Coronary artery (tissue), 2 donors: ENCODE measurements around the gene PSMG1.
"Not testable (repeated sequence)": the region's sequence is repeated elsewhere in the genome, so short reads cannot be mapped to it uniquely, and the experiment has no call there.

Experiments used
- DNase-seq: peaks from one replicate; pipeline ENCODE4 v3.0.0-alpha.2; 2017; ENCODE audit warnings: low spot score
- H3K27ac ChIP-seq, 2 donors: fragments of 200-600 bp; sonication (generic); one replicate each; pipeline ENCODE4 v1.5.1; 2016 to 2019
- H3K4me3 ChIP-seq: fragments of 200-600 bp; sonication (generic); 2 replicates; pipeline ENCODE4 v1.5.1; 2016; ENCODE audit warnings: mild to moderate bottlenecking, moderate library complexity
- TF ChIP-seq, protein P1 (sequence below): fragments of 200-600 bp; sonication (generic); IDR thresholded peaks from one replicate; pipeline ENCODE4 v1.5.1; 2019; ENCODE audit warnings: antibody characterized with exemption

PSMG1 gene

DNA sequence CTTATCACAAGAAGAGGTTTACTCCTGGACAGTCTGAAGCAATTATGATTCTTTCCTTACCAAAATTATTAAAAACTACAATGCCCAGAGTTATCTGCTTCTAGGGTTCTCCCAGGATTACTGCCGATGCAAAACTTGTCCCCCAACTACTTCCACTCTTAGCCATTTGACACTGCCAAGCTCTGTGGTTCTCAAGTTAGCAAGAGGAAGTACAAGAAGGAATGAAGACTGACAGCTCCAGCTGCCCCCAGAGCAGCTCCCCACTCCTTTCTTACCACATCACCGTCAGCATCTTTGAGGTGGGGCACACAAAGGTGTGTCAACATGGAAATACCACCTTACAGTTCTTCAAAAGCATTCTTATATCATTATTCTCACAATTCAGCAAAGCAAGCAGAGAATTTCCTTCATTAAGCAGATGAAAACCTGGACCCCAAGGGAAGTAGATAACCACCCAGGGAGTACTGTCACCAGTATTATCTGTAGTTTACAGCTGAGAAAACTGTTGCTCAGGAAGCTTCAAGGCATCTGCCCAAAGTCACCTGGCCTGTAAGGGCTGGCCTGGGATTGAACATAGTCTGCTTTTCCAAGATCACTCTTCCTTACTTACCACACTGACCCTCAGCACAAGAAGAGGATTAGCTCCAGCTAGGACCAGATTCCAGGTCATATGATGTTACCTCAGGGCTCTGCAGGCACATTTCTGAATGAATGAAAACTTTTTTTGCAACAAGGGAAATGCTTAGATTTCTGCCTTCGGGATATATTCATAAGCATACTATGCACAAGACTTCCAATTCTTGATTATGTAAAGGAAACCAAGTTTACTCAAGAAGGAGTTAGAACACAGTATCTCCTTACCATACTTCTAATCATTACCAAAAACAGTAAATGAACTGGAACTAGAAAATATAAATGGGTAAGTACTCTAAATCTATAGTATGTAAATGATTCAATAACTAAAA lies 9.3 kb downstream of the PSMG1 start:
- no peak for DNase-seq
- Histone ChIP-seq H3K4me3 (no peak overlapping the region), H3K27ac (no peak overlapping the region)
- TF ChIP-seq, protein P1, sequence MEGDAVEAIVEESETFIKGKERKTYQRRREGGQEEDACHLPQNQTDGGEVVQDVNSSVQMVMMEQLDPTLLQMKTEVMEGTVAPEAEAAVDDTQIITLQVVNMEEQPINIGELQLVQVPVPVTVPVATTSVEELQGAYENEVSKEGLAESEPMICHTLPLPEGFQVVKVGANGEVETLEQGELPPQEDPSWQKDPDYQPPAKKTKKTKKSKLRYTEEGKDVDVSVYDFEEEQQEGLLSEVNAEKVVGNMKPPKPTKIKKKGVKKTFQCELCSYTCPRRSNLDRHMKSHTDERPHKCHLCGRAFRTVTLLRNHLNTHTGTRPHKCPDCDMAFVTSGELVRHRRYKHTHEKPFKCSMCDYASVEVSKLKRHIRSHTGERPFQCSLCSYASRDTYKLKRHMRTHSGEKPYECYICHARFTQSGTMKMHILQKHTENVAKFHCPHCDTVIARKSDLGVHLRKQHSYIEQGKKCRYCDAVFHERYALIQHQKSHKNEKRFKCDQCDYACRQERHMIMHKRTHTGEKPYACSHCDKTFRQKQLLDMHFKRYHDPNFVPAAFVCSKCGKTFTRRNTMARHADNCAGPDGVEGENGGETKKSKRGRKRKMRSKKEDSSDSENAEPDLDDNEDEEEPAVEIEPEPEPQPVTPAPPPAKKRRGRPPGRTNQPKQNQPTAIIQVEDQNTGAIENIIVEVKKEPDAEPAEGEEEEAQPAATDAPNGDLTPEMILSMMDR, result no peak

DNA sequence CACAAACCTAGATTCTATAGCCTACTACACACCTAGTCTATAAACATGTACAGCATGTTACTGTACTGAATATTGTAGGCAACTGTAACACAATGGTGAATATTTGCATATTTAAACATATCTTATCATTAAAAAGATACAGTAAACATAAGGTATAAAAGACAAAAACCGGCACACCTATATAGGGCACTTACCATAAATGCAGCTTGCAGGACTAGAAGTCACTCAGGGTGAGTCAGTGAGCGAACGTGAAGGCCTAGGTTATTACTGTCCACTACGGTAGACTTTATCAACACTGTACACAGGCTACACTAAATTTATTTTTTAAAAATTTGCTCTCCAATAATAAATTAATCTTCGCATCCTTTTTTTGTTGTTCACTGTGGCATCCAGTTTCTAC lies 13.3 kb downstream of the PSMG1 start:
- TF ChIP-seq, protein P1, result no peak
- H3K4me3 ChIP-seq, result no peak overlapping the region
- DNase-seq, result no peak
- no peak overlapping the region for H3K27ac ChIP-seq

DNA sequence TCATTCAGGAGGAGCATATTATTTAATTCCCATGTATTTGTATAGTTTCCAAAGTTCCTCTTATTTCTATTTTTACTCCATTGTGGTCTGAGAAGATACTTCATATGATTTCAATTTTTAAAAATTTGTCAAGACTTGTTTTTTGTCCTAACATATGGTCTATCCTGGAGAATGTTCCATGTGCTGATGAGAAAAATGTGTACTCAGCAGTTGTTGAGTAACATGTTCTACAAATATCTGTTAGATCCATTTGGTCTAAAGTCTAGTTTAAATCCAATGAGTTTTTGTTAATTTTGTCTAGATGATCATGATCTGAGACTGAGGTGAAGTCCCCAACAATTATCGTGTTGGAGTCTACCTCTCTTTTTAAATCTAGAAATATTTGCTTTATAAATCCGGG lies 14.5 kb downstream of the PSMG1 start:
- no peak overlapping the region for H3K4me3 ChIP-seq
- TF ChIP-seq, protein P1, result no peak
- H3K27ac ChIP-seq, result no peak overlapping the region
- DNase-seq, result no peak

DNA sequence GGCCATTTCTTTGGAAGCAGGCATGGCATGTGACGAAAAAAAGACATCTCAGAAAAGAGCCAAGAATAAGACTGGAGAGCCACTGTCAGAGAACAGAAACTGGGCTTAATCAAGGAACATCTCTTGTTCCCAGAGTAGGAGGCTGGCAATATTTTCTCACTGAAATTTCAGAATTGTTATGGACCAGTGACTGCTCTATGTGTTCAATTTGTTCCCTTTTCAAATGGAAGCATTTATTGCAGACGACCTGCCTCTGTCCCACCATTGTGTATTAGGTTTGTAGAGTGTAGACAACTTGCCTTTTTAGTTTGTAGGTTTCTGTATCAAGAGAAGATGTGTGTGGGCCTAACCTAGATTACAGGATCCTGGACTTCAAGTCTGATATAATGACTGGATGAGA lies 18.7 kb downstream of the PSMG1 start:
- H3K4me3 ChIP-seq, result no peak overlapping the region
- TF ChIP-seq, protein P1, result no peak
- DNase-seq, result no peak
- H3K27ac ChIP-seq, result no peak overlapping the region

DNA sequence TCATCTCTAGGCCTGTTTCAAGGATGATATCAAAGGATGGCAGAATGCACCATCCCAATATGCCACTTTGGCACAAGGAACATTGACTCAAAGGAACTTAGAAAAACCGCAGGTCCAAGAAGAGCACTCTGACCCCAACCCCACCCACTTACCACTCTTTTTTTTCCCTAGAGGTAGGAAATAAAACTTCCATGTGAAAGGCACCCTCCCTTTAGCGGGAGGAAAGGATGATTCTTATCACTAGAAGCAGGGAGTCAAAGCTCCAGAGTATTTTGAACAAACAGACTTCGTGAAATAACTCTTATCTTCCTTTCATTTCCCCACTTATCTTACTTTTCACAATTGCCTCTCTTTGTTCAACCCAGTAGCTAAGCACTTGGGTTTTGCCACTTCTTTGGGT lies 22.2 kb downstream of the PSMG1 start:
- TF ChIP-seq, protein P1, result no peak
- DNase-seq, result no peak
- no peak overlapping the region for H3K4me3 ChIP-seq
- no peak overlapping the region for H3K27ac ChIP-seq

DNA sequence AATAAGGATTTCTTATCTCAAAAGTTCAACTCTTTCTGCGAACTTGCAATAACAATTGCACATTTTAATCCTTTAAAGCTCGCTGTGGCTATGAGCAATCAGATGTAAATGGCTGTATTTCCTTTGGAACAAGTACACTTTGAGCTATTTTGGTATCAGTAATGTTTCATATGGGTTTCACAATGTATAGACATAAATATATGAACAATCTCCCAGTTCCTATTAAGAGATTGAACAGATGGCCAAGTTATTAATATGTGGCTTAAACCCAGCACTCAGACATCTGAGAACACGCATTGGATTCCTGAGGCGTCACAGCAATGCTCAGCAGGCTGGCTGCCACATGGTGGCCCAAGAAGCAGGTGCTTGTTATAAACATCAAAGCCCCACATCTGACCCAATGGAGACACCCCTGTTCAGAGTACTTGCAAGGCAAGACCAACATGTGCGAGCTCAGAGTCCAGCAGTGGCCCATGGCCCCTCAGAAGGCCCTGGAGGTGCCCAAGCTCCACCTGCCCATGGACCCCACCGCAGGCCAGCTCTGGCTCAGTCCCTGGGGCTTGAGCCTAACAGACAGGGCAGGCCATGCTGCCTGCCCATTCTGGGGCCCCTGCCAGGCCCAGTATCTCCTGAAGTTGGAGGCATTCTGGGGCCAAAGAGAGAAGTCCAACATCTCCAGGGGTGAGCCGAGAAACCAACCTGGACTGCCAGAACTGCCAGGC lies 23.7 kb downstream of the PSMG1 start:
- no peak overlapping the region for H3K27ac ChIP-seq
- TF ChIP-seq, protein P1, result no peak
- no peak for DNase-seq
- H3K4me3 ChIP-seq, result no peak overlapping the region

DNA sequence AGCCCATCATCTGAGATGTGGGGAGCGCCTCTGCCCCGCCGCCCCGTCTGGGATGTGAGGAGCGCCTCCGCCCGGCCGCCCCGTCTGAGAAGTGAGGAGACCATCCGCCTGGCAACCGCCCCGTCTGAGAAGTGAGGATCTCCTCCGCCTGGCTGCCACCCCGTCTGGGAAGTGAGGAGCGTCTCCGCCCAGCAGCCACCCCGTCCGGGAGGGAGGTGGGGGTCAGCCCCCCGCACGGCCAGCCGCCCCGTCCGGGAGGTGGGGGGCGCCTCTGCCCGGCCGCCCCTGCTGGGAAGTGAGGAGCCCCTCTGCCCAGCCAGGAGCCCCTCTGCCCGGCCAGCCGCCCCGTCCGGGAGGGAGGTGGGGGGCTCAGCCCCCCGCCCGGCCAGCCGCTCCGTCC lies 26.0 kb downstream of the PSMG1 start:
- DNase-seq, H3K4me3 ChIP-seq, H3K27ac ChIP-seq: not testable (repeated sequence)
